H9 (cell line): ENCODE data around the gene IL1R2. TPM values are rescaled to one million over a fixed set of nuclear protein-coding genes. Genes with fewer than 3 reads are reported as not detected.

ENCODE experiments used
- DNase-seq: peaks from one replicate; pipeline ENCODE4 v3.0.0-alpha.2; 2017
- H2AFZ ChIP-seq: one replicate; pipeline ENCODE4 v1.6.1; 2013; ENCODE audit warnings: mild to moderate bottlenecking, low read length, control low read depth, moderate library complexity
- H2AK5ac ChIP-seq: 2 replicates; pipeline ENCODE4 v1.6.1; 2013; ENCODE audit warnings: low read length, control low read depth, mixed read lengths; ENCODE audit not compliant: insufficient read length
- H2BK120ac ChIP-seq: one replicate; pipeline ENCODE4 v1.6.1; 2013; ENCODE audit warnings: low read depth, mild to moderate bottlenecking, low read length, control low read depth, inconsistent platforms; ENCODE audit not compliant: poor library complexity, severe bottlenecking
- H2BK12ac ChIP-seq: 2 replicates; pipeline ENCODE4 v1.6.1; 2013; ENCODE audit warnings: low read length, control low read depth, mixed read lengths, low read depth; ENCODE audit not compliant: insufficient read length
- H2BK15ac ChIP-seq: 2 replicates; pipeline ENCODE4 v1.6.1; 2013; ENCODE audit warnings: low read depth, low read length, control low read depth
- H2BK20ac ChIP-seq: one replicate; pipeline ENCODE4 v1.6.1; 2013; ENCODE audit warnings: low read depth, mild to moderate bottlenecking, low read length, control low read depth, inconsistent platforms; ENCODE audit not compliant: poor library complexity, severe bottlenecking
- H2BK5ac ChIP-seq: 2 replicates; pipeline ENCODE4 v1.6.1; 2013; ENCODE audit warnings: low read length, control low read depth, mixed read lengths; ENCODE audit not compliant: insufficient read length
- H3K14ac ChIP-seq: 2 replicates; pipeline ENCODE4 v1.6.1; 2013; ENCODE audit warnings: low read length, control low read depth; ENCODE audit not compliant: insufficient read depth
- H3K18ac ChIP-seq: 2 replicates; pipeline ENCODE4 v1.6.1; 2013; ENCODE audit warnings: low read depth, mild to moderate bottlenecking, mixed read lengths, low read length, control low read depth; ENCODE audit not compliant: insufficient read length
- H3K23ac ChIP-seq: 2 replicates; pipeline ENCODE4 v1.6.1; 2013; ENCODE audit warnings: low read length, control low read depth, mixed read lengths, low read depth; ENCODE audit not compliant: insufficient read length
- H3K23me2 ChIP-seq: 2 replicates; pipeline ENCODE4 v1.6.1; 2013; ENCODE audit warnings: low read depth, mild to moderate bottlenecking, mixed read lengths, low read length, control low read depth; ENCODE audit not compliant: insufficient read length, poor library complexity, severe bottlenecking
- H3K27ac ChIP-seq: 2 replicates; pipeline ENCODE4 v1.5.1; 2013; ENCODE audit warnings: low read length, control low read depth, mixed read lengths, low read depth; ENCODE audit not compliant: insufficient read length
- H3K27me3 ChIP-seq: 2 replicates; pipeline ENCODE4 v1.6.1; 2013; ENCODE audit warnings: low read length, control low read depth, inconsistent platforms; ENCODE audit not compliant: insufficient read depth
- H3K4ac ChIP-seq: 2 replicates; pipeline ENCODE4 v1.6.1; 2013; ENCODE audit warnings: low read depth, mild to moderate bottlenecking, control low read depth, inconsistent platforms, low read length, moderate library complexity
- H3K4me1 ChIP-seq: 2 replicates; pipeline ENCODE4 v1.6.1; 2013; ENCODE audit warnings: low read length, control low read depth, inconsistent platforms; ENCODE audit not compliant: insufficient read depth
- H3K4me2 ChIP-seq: 2 replicates; pipeline ENCODE4 v1.6.1; 2013; ENCODE audit warnings: low read length, control low read depth, mixed read lengths; ENCODE audit not compliant: insufficient read length, insufficient read depth
- H3K56ac ChIP-seq: 2 replicates; pipeline ENCODE4 v1.6.1; 2013; ENCODE audit warnings: low read depth, mild to moderate bottlenecking, mixed read lengths, low read length, control low read depth; ENCODE audit not compliant: insufficient read length
- H3K79me1 ChIP-seq: 2 replicates; pipeline ENCODE4 v1.6.1; 2013; ENCODE audit warnings: low read depth, mild to moderate bottlenecking, moderate library complexity, low read length, control low read depth, inconsistent platforms; ENCODE audit not compliant: insufficient read depth, poor library complexity, severe bottlenecking
- H3K79me2 ChIP-seq: 2 replicates; pipeline ENCODE4 v1.6.1; 2013; ENCODE audit warnings: low read length, control low read depth, inconsistent platforms; ENCODE audit not compliant: insufficient read depth
- H3K9ac ChIP-seq: 2 replicates; pipeline ENCODE4 v1.6.1; 2013; ENCODE audit warnings: low read length, control low read depth, mixed read lengths; ENCODE audit not compliant: insufficient read length; ENCODE audit errors: extremely low read depth
- H3K9me3 ChIP-seq: one replicate; pipeline ENCODE4 v1.6.1; 2013; ENCODE audit warnings: low read depth, low read length, inconsistent platforms; ENCODE audit not compliant: control insufficient read depth
- H3T11ph ChIP-seq: one replicate; pipeline ENCODE4 v1.6.1; 2013; ENCODE audit warnings: mild to moderate bottlenecking, low read length, control low read depth, inconsistent platforms
- H4K20me1 ChIP-seq: one replicate; pipeline ENCODE4 v1.6.1; 2013; ENCODE audit not compliant: control insufficient read depth, insufficient read length, insufficient read depth
- H4K5ac ChIP-seq: 2 replicates; pipeline ENCODE4 v1.6.1; 2013; ENCODE audit warnings: low read depth, mild to moderate bottlenecking, mixed read lengths, low read length, control low read depth; ENCODE audit not compliant: insufficient read length
- H4K8ac ChIP-seq: replicated peaks from 2 replicates; pipeline ENCODE4 v1.6.1; 2013; ENCODE audit warnings: low read length, control low read depth, mixed read lengths, low read depth; ENCODE audit not compliant: insufficient read length
- H4K91ac ChIP-seq: 2 replicates; pipeline ENCODE4 v1.6.1; 2013; ENCODE audit warnings: low read depth, mild to moderate bottlenecking, moderate library complexity, mixed read lengths, low read length, control low read depth; ENCODE audit not compliant: insufficient read length
- H3K27ac Mint-ChIP-seq, 3 experiments: 2 replicates in 2 of 3; 3 replicates in 1 of 3; pipeline ENCODE4 v1.8.0; 2020 to 2021; ENCODE audit warnings: mixed read lengths in 3 of 3, mild to moderate bottlenecking in 1 of 3, moderate library complexity in 1 of 3
- H3K27me3 Mint-ChIP-seq: 2 replicates; pipeline ENCODE4 v1.8.0; 2021; ENCODE audit warnings: low read depth, mild to moderate bottlenecking, moderate library complexity, mixed read lengths
- H3K36me3 Mint-ChIP-seq, 3 experiments: 2 replicates in 2 of 3; 3 replicates in 1 of 3; pipeline ENCODE4 v1.8.0; 2020 to 2021; ENCODE audit warnings: low read depth in 3 of 3, mixed read lengths in 3 of 3; ENCODE audit not compliant: insufficient read depth in 1 of 3
- H3K4me1 Mint-ChIP-seq, 2 experiments: 2 replicates each; pipeline ENCODE4 v1.8.0; 2020; ENCODE audit warnings: mixed read lengths in 2 of 2
- H3K4me3 Mint-ChIP-seq, 2 experiments: 2 replicates in 1 of 2; 3 replicates in 1 of 2; pipeline ENCODE4 v1.8.0; 2020 to 2021; ENCODE audit warnings: mild to moderate bottlenecking in 2 of 2, mixed read lengths in 2 of 2, moderate library complexity in 1 of 2
- H3K9me3 Mint-ChIP-seq, 2 experiments: 2 replicates in 1 of 2; 3 replicates in 1 of 2; pipeline ENCODE4 v1.8.0; 2020; ENCODE audit warnings: mild to moderate bottlenecking in 2 of 2, mixed read lengths in 2 of 2, moderate library complexity in 1 of 2
- WGBS: extraction: QIAGEN DNeasy Blood & Tissue Kit; methylation state at CpG from one replicate; pipeline ENCODE4 v1.1.7; 2013; ENCODE audit warnings: missing lambda C conversion rate, low lambda C conversion rate, mixed read lengths; ENCODE audit not compliant: insufficient read length; ENCODE audit errors: extremely low coverage; 5-methylcytosine and 5-hydroxymethylcytosine counted together
- long read RNA-seq: library from polyadenylated mRNA; unstranded; transcript quantifications from one replicate; pipeline ENCODE4 v2.0.0, GENCODE V29; 2020
- total RNA-seq: library from RNA; stranded (reverse); gene quantifications from 2 replicates; pipeline ENCODE4 v1.2.1, GENCODE V29; 2021
- TF ChIP-seq, protein P1 (sequence below): fragments of 200-600 bp; sonication (generic); conservative IDR thresholded peaks from 3 replicates; pipeline ENCODE4 v1.8.0; 2021; ENCODE audit warnings: antibody characterized with exemption, mild to moderate bottlenecking

Gene IL1R2, protein sequence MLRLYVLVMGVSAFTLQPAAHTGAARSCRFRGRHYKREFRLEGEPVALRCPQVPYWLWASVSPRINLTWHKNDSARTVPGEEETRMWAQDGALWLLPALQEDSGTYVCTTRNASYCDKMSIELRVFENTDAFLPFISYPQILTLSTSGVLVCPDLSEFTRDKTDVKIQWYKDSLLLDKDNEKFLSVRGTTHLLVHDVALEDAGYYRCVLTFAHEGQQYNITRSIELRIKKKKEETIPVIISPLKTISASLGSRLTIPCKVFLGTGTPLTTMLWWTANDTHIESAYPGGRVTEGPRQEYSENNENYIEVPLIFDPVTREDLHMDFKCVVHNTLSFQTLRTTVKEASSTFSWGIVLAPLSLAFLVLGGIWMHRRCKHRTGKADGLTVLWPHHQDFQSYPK
- total RNA-seq, result not detected in 2 replicates
- long read RNA-seq, result 0 reads

DNA sequence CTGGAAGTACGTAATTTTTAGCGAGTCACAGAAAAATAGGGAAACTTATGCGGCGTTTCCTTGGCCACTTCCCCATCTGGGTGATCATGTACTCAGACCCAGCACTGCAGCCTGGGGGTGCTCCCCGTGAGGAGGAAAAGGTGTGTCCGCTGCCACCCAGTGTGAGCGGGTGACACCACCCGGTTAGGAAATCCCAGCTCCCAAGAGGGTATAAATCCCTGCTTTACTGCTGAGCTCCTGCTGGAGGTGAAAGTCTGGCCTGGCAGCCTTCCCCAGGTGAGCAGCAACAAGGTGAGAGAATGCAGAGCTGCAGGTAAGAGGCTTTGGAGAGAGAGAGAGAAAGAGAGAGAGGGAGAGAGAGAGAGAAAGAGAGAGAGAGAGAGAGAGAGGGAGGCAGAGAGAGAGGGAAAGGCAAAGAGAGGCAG, at the start of gene IL1R2:
Gene IL1R2, plus strand, starts transcription at position 240 of the 425 bp plus-strand sequence. CDS start 16,616 bp downstream, outside the sequence.
- Histone ChIP-seq H3T11ph (no peak within 1 kb of the TSS), H3K14ac (no peak within 1 kb of the TSS), H3K9me3 (no peaks in the 10 kb centered on the region), H2BK120ac (no peak within 1 kb of the TSS), H4K20me1 (no peaks in the 10 kb centered on the region), H3K4ac (no peak within 1 kb of the TSS), H2BK5ac (no peak within 1 kb of the TSS), H2BK15ac (no peak within 1 kb of the TSS), H3K79me2 (no peaks in the 10 kb centered on the region), H3K23ac (no peak within 1 kb of the TSS), H4K8ac (no peak within 1 kb of the TSS), H4K91ac (no peak within 1 kb of the TSS), H3K27ac (no peak within 1 kb of the TSS), H3K23me2 (no peaks in the 10 kb centered on the region), H3K9ac (no peak within 1 kb of the TSS), H2AK5ac (no peak within 1 kb of the TSS), H4K5ac (no peak within 1 kb of the TSS), H2BK12ac (no peak within 1 kb of the TSS), H3K18ac (no peak within 1 kb of the TSS), H2BK20ac (no peak within 1 kb of the TSS), H3K27me3 (no peaks in the 10 kb centered on the region), H3K4me2 (no peak within 1 kb of the TSS), H3K79me1 (no peaks in the 10 kb centered on the region), H3K56ac (no peak within 1 kb of the TSS), H2AFZ (no peak within 1 kb of the TSS), H3K4me1 (peaks cover 3% of the 10 kb centered on the region; the same call in 1 of the 2 replicates)
- no peak for DNase-seq
- no CpG with 5 or more reads among the region's 8 CpGs for WGBS
- Mint-ChIP-seq H3K9me3 (no peaks in the 10 kb centered on the region), H3K4me1 (peaks cover 16 to 17% of the 10 kb centered on the region in 2 experiments), H3K4me3 (no peak within 1 kb of the TSS), H3K36me3 (no peaks in the 10 kb centered on the region), H3K27me3 (peaks cover 11% of the 10 kb centered on the region), H3K27ac (peak within 1 kb of the TSS in 1 of 3 experiments; percentile 33; a peak in 2 of 7 replicates)
- TF ChIP-seq, protein P1, sequence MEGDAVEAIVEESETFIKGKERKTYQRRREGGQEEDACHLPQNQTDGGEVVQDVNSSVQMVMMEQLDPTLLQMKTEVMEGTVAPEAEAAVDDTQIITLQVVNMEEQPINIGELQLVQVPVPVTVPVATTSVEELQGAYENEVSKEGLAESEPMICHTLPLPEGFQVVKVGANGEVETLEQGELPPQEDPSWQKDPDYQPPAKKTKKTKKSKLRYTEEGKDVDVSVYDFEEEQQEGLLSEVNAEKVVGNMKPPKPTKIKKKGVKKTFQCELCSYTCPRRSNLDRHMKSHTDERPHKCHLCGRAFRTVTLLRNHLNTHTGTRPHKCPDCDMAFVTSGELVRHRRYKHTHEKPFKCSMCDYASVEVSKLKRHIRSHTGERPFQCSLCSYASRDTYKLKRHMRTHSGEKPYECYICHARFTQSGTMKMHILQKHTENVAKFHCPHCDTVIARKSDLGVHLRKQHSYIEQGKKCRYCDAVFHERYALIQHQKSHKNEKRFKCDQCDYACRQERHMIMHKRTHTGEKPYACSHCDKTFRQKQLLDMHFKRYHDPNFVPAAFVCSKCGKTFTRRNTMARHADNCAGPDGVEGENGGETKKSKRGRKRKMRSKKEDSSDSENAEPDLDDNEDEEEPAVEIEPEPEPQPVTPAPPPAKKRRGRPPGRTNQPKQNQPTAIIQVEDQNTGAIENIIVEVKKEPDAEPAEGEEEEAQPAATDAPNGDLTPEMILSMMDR, result no peak
